ENCODE data around the gene PUS3.

DNA sequence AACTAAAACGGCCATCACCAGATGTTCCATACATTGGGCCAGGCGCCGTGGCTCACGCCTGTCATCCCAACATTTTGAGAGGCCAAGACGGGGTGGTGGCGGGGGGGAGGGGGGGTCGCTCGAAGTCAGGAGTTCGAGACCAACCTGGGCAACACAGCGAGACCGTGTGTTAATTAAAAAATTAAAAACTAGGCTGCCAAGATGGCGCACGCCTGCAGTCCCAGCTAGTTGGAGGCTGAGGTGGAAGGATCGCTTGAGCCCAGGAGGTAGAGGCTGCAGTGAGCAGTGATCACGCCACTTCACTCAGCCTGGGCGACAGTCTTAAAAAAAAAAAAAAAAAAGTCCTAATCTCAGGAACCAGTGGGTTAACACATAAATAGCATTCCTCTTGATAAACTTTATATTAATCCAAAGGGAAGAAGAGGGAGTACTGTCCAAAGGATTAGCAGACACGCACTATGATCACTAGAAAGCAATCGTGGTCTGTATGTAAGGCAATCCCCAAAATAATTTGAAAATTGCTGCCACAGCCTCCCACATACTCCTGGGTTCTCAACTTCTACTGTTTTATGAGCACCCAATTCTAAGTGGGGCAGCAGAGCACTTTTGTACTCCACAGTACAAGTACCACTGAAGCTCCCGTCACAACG, 604 bp downstream of the PUS3 start:
- TF ChIP-seq POLR2A (IDR thresholded peaks at IDR 0.05; ENCODE audit: low read length) (no peak), GATA1 (IDR thresholded peaks at IDR 0.05; ENCODE audit: low read depth, low read length) (no peak)
